HG03097 (cell line): Measurements from ENCODE around the gene LIPI.
"Not testable (repeated sequence)": the region's sequence is repeated elsewhere in the genome, so short reads cannot be mapped to it uniquely, and the experiment has no call there.

Source experiments
- ATAC-seq: cut with Tn5 transposase; IDR thresholded peaks from one replicate; pipeline ENCODE4 v1.9.1; 2021; ENCODE audit not compliant: unreplicated experiment, low FRiP score

The LIPI gene

GRCh38 chr21:14076143-14076806, 134.5 kb downstream of the LIPI start:
- no peak for ATAC-seq

GRCh38 chr21:14075346-14076142, 135.2 kb downstream of the LIPI start:
- no peak for ATAC-seq

DNA sequence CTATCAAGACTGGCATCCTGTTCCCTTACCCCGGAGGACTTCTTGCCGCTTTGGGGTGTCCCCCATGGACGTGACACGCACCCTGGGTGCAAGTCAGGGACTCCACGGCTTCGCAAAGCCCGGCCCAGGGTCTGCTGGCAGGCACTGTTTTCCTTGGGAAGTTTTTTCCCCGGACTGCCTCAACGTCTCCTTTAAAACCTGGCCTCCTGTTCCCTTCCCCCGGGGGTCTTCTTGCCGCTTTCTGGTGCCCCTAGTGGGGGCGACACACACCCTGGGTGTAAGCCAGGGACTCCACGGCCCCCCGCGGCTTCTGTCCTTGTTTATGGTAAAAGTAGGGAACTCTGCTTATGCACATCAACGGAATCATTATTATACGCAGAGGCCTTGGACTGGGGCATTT, 136.6 kb downstream of the LIPI start:
- no peak for ATAC-seq

- ATAC-seq, result no peak
Measured at GRCh38 chr21:14073615-14074014, 137.1 kb downstream of the LIPI start.

DNA sequence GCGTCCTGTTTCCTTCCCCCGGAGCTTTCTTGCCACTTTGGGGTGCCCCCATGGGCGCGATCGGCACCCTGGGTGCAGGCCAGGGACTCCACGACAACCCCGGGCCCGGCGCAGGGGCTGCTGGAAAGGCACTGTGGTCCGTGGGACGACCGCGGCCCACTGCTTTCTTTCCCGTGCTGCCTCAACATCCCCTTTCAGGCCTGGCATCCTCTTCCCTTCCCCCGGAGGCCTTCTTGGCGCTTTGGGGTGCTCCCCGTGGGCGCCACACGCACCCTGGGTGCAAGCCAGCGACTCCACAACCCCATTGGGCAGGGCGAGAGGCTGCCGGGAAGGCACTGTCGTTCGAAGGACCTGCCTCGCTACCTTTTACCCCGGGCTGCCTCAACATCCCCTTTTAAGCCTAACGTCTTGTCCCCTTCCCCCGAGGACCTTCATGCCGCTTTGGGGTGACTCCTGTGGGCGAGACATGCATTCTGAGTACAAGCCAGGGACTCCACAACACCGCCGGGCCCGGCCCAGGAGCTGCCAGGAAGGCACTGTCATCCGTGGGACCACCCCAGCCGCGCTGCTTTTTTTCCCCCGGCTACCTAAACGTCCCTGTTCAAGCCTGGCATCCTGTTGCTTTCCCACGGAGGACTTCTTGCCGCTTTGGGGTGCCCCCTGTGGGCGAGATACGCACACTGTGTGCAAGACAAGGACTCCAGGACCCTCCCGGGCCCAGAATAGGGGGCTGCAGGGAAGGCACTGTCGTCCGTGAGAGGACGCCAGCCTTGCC, 137.8 kb downstream of the LIPI start:
- no peak for ATAC-seq

GRCh38 chr21:14071902-14072734, 138.6 kb downstream of the LIPI start:
- ATAC-seq, result no peak

- ATAC-seq, result no peak
Measured at GRCh38 chr21:14070968-14071367, 139.8 kb downstream of the LIPI start.

DNA sequence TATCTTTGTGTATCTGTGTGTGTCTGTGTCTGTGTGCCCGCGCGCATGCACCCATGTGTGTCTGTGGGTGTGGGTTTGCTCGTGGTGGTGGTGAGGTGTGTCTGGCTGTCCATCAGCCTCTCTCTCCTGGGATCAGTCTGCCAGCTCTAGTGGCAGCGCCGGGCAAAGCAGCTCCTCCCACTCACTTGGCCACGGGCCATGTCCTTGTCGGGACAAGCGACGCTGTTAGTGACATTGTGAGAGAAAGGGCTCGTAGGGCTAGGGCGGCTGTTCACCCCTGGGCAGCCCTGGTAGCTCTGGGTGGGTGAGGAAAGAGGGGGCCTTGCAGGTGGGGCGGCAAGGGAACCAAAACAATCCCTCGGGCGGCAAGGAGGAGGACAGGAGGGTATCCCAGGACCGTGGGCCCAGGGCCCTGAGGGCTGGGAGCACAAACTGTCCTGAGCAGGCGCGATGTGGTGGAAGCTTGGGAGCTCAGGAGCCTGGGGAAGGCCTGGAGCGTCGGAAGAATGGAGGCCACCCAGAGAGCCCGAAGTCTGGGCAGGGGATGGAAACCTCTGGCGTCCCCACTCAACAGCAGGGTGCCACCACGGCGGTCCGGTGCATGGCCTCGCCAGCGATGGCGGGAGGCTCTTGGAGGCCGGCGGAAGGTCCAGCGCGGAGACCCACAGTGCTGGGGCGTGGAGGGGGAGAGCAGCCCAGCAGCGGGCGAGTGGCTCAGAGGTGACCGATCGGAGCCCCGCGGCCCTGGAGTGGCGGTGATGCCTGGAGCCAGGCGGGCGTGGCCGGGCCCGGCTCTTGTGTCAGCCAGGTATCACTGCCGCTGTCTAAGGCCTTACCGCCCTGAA, 140.5 kb downstream of the LIPI start:
- no peak for ATAC-seq

GRCh38 chr21:14064296-14064645, 146.5 kb downstream of the LIPI start:
- no peak for ATAC-seq

- not testable (repeated sequence) for ATAC-seq
Measured at GRCh38 chr21:14063620-14064295, 147.0 kb downstream of the LIPI start.

DNA sequence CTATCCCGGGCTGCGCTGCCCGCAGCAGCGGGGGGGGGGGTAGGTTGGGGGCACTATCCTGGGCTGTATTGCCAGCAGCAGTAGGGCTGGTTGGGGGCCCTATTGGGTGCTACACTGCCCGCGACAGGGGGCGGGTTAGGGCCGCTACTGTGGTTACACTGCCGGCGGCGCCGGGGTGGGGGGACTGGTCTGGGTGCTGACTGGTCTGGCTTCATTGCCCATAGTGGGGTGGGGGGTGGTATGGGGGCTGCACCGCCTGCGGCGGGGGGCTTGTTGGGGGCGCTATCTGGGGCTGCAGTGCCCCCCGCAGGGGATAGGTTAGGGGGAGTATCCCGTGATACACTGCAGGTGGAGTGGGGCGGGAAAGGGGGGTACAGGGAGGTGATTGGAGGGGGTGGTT, 148.1 kb downstream of the LIPI start:
- not testable (repeated sequence) for ATAC-seq

DNA sequence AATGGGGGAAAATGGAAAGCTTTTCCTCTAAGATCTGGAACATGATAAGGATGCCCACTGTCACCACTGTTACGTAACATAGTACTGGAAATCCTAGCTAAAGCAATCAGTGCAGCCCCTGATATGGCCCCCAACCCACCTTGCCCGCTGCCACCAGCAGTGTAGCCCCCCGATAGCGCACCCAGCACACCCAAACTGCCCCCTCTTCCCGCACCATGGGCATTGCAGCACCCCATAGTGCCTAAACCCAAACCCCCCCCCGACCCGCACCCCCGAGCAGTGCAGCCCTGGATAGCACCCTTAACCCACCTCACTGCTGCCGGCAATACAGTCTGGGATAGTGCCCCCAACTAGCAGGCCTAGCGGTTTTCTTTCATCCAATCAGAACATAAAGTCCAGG, 148.9 kb downstream of the LIPI start:
- not testable (repeated sequence) for ATAC-seq

DNA sequence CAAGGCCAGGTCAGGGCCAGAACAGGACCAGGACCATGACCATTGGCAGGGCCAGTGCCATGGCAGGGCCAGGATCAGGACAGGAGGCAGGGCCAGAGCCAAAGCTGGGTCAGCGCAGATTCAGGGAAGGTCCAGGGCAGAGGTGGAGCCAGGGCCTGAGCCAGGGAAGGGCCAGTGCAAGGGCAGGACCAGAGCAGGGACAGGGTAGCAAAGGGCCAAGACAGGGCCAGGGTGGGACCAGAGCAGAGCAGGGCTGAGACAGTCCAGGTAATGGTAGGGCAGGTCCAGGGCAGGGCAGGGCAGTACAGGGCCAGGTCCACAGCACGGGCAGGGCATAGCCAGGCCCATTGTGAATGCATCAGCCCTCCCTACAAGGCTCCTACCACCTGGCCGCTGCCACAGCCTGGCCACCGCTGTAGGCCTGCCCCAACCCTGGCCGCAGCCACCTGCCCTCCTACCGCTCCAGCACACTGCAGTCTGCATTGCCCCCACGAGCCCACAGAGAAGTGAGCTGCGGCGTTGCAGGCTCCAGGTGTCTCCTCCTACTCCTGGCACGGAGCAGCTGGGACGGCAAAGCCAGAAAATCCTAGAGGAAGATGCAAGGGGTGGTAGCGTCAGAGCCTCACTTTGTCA, 151.6 kb downstream of the LIPI start:
- not testable (repeated sequence) for ATAC-seq
